Vagina (tissue), 2 donors: Measurements from ENCODE around the gene SLC9A9. TPM values are rescaled to one million over a fixed set of nuclear protein-coding genes. Genes with fewer than 3 reads are reported as not detected.

Source experiments
- DNase-seq, 2 donors: peaks; one replicate each; pipeline ENCODE4 v3.0.0-alpha.2; 2017; ENCODE audit errors: extremely low spot score in 2 of 2
- H3K27ac ChIP-seq: fragments of 200-600 bp; sonication (generic); one replicate; pipeline ENCODE4 v1.5.1; 2019
- H3K27me3 ChIP-seq: fragments of 200-600 bp; sonication (generic); one replicate; pipeline ENCODE4 v1.5.1; 2019
- H3K36me3 ChIP-seq, 2 donors: fragments of 200-600 bp; sonication (generic); one replicate each; pipeline ENCODE4 v1.5.1; 2017 to 2019
- H3K4me1 ChIP-seq: fragments of 200-600 bp; sonication (generic); one replicate; pipeline ENCODE4 v1.5.1; 2019
- H3K4me3 ChIP-seq, 2 donors: fragments of 200-600 bp; sonication (generic); 1 replicate in 1 of 2; 2 replicates in 1 of 2; pipeline ENCODE4 v1.5.1; 2016 to 2019
- H3K9me3 ChIP-seq: fragments of 200-600 bp; sonication (generic); one replicate; pipeline ENCODE4 v1.5.1; 2019
- CTCF ChIP-seq, 3 experiments: fragments of 450-650 bp in 2 of 3; fragments of 200-600 bp in 1 of 3; sonication (generic) in 1 of 3; IDR thresholded peaks; one replicate each; pipeline ENCODE4 v1.5.1; 2017 to 2019; ENCODE audit warnings: antibody characterized with exemption in 3 of 3, mild to moderate bottlenecking in 2 of 3, moderate library complexity in 2 of 3
- POLR2A ChIP-seq, 2 donors: fragments of 450-650 bp; IDR thresholded peaks; one replicate each; pipeline ENCODE4 v1.6.1; 2017; ENCODE audit warnings: antibody characterized with exemption in 2 of 2, mild to moderate bottlenecking in 2 of 2, moderate library complexity in 2 of 2
- POLR2AphosphoS5 ChIP-seq, 2 donors: sonication (generic); formaldehyde crosslinking; IDR thresholded peaks; one replicate each; pipeline ENCODE4 v1.9.0; 2017; ENCODE audit warnings: antibody characterized with exemption in 2 of 2, mild to moderate bottlenecking in 2 of 2, low read depth in 1 of 2; ENCODE audit not compliant: insufficient read depth in 1 of 2
- intact Hi-C: fragments of 100-400 bp; cut with DNase I; formaldehyde crosslinking; loops from one replicate; pipeline ENCODE4 v1.15.1; 2023
- total RNA-seq: library from RNA; depleted of rRNA; stranded (reverse); fragments of >200 nt; gene quantifications from one replicate; pipeline ENCODE4 v1.2.3, GENCODE V29; 2016

The SLC9A9 gene
- total RNA-seq, 1 donor from 2014 or later = 30.7 TPM

GRCh38 chr3:143389388-143389787, 458.9 kb downstream of the SLC9A9 start:
- intact Hi-C loops = no loop called here
- no peak for DNase-seq

GRCh38 chr3:143387425-143387824, 460.8 kb downstream of the SLC9A9 start:
- TF ChIP-seq POLR2AphosphoS5 (IDR thresholded peaks at IDR 0.05; ENCODE audit: insufficient read depth in 1 of 2, low read depth in 1 of 2) = no peak
- no peak for TF ChIP-seq POLR2A (IDR thresholded peaks at IDR 0.05)
- TF ChIP-seq CTCF (IDR thresholded peaks at IDR 0.05) = no peak
- Histone ChIP-seq H3K4me1 (no peaks in the 10 kb centered on the region), H3K36me3 (no peaks in the 10 kb centered on the region), H3K9me3 (no peaks in the 10 kb centered on the region), H3K4me3 (no peak overlapping the region), H3K27me3 (no peaks in the 10 kb centered on the region), H3K27ac (no peak overlapping the region)
- intact Hi-C loops = no loop called here
- DNase-seq = no peak

More at GRCh38 chr3:143389388-143389787, 458.9 kb downstream of the SLC9A9 start:
- Histone ChIP-seq H3K36me3 (no peaks in the 10 kb centered on the region), H3K27me3 (no peaks in the 10 kb centered on the region), H3K27ac (no peak overlapping the region), H3K4me3 (no peak overlapping the region), H3K4me1 (no peaks in the 10 kb centered on the region), H3K9me3 (no peaks in the 10 kb centered on the region)
- TF ChIP-seq POLR2A (IDR thresholded peaks at IDR 0.05) = no peak

- TF ChIP-seq POLR2A (IDR thresholded peaks at IDR 0.05) (no peak), POLR2AphosphoS5 (IDR thresholded peaks at IDR 0.05; ENCODE audit: insufficient read depth in 1 of 2, low read depth in 1 of 2) (no peak), CTCF (IDR thresholded peaks at IDR 0.05) (no peak)
These were observed 464.2 kb downstream of the SLC9A9 start for GRCh38 chr3:143384076-143384475.

GRCh38 chr3:143383421-143383820, 464.8 kb downstream of the SLC9A9 start:
- DNase-seq = no peak
- no peaks in the 10 kb centered on the region for H3K4me1 ChIP-seq
- H3K27ac ChIP-seq = no peak overlapping the region
- H3K4me3 ChIP-seq = no peak overlapping the region
- no peaks in the 10 kb centered on the region for H3K36me3 ChIP-seq
- H3K9me3 ChIP-seq = no peaks in the 10 kb centered on the region
- TF ChIP-seq CTCF (IDR thresholded peaks at IDR 0.05) (no peak), POLR2A (IDR thresholded peaks at IDR 0.05) (no peak), POLR2AphosphoS5 (IDR thresholded peaks at IDR 0.05; ENCODE audit: insufficient read depth in 1 of 2, low read depth in 1 of 2) (no peak)
- intact Hi-C loops = no loop called here
- no peaks in the 10 kb centered on the region for H3K27me3 ChIP-seq

More at GRCh38 chr3:143384076-143384475, 464.2 kb downstream of the SLC9A9 start:
- no peak for DNase-seq
- Histone ChIP-seq H3K9me3 (no peaks in the 10 kb centered on the region), H3K36me3 (no peaks in the 10 kb centered on the region), H3K4me3 (no peak overlapping the region), H3K27me3 (no peaks in the 10 kb centered on the region), H3K4me1 (no peaks in the 10 kb centered on the region), H3K27ac (no peak overlapping the region)
- intact Hi-C loops = no loop called here

GRCh38 chr3:143382816-143383215, 465.5 kb downstream of the SLC9A9 start:
- Histone ChIP-seq H3K9me3 (no peaks in the 10 kb centered on the region), H3K27me3 (no peaks in the 10 kb centered on the region), H3K36me3 (no peaks in the 10 kb centered on the region), H3K4me1 (no peaks in the 10 kb centered on the region), H3K27ac (no peak overlapping the region), H3K4me3 (no peak overlapping the region)
- TF ChIP-seq CTCF (IDR thresholded peaks at IDR 0.05) (no peak), POLR2A (IDR thresholded peaks at IDR 0.05) (no peak)
- no peak for DNase-seq
- intact Hi-C loops = no loop called here

GRCh38 chr3:143380449-143380848, 467.8 kb downstream of the SLC9A9 start:
- Histone ChIP-seq H3K4me3 (no peak overlapping the region), H3K27me3 (no peaks in the 10 kb centered on the region), H3K36me3 (no peaks in the 10 kb centered on the region), H3K4me1 (no peaks in the 10 kb centered on the region), H3K9me3 (no peaks in the 10 kb centered on the region), H3K27ac (no peak overlapping the region)
- TF ChIP-seq CTCF (IDR thresholded peaks at IDR 0.05) = no peak
- no peak for TF ChIP-seq POLR2A (IDR thresholded peaks at IDR 0.05)
- no peak for TF ChIP-seq POLR2AphosphoS5 (IDR thresholded peaks at IDR 0.05; ENCODE audit: insufficient read depth in 1 of 2, low read depth in 1 of 2)
- intact Hi-C loops = no loop called here
- no peak for DNase-seq
